ENCODE data around the gene TIMM8B. TPM values are rescaled to one million over a fixed set of nuclear protein-coding genes. Genes with fewer than 3 reads are reported as not detected.

TIMM8B gene
- total and polyA plus RNA-seq, 10 of the 15 experiments (the other 5 are each of a cell fraction or from before 2014, with no cell fraction given), result 64.9 to 271 (median 139) TPM

DNA sequence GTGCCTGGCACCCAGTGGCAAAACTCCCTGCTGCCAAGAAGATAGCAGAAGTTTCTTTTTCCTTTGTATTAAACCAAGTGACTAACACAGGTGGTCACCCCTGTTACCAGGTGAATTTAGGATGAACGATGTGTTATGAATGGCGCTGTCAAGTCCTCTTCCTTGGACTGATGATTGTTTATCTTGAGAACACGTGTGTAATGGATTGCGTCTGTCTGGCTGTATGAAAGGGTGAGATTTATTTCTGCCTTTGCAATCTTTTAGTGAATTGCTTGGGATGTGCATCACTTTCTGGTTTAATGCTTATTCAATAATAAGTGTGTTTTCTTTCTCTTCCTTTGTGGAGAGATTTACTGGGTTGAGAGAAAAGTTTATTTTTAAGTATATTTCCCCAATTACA, 36.6 kb upstream of the TIMM8B start:
- DNase-seq (ENCODE audit: low read depth, low spot score) (no peak), FAIRE-seq (no peak), ATAC-seq (no peak)
- RAD21 ChIA-PET (ENCODE audit: unreplicated experiment), result no interaction called here
- SMC1A ChIA-PET (ENCODE audit: uncharacterized antibody, unreplicated experiment), result interaction anchor here (1.2 kb wide), 1 partner anchor 10 kb away, joined by 4 read pairs; no protein-coding TSS in a partner anchor
- no peak overlapping the region for H3K27ac ChIP-seq (ENCODE audit: control insufficient read depth, insufficient read depth)
- POLR2A ChIA-PET, result interaction anchor here (0.6 kb wide), 1 partner anchor 9 kb away, joined by 3 read pairs; no protein-coding TSS in a partner anchor
- no TSS peak for BruUV-seq (replicated peaks)
- in situ Hi-C loops (cut with MboI) (no loop called here), intact Hi-C loops (cut with micrococcal nuclease; ENCODE audit: unreplicated experiment) (no loop called here)
- no peaks in the 10 kb centered on the region for H4K20me1 ChIP-seq (ENCODE audit: control insufficient read depth, insufficient read depth)
- H3K4me1 ChIP-seq (ENCODE audit: control insufficient read depth, insufficient read depth, low read length), result peaks cover 10% of the 10 kb centered on the region
- no peak overlapping the region for H3K9ac ChIP-seq (ENCODE audit: control insufficient read depth, insufficient read depth, low read length)
- CTCF ChIA-PET, result interaction anchor here (2.1 kb wide), 1 partner anchor 10 kb away, joined by 9 read pairs; no protein-coding TSS in a partner anchor
- H3K4me3 ChIP-seq, result no peak overlapping the region
- WGBS (ENCODE audit: insufficient coverage, insufficient replicate concordance, low lambda C conversion rate, missing lambda C conversion rate), result 96% methylated on average over 4 of the region's 4 CpGs
- H3K27me3 ChIP-seq (replicated peaks in 1 of 2; ENCODE audit: control insufficient read depth in 2 of 2, insufficient read depth in 2 of 2, low read length in 1 of 2), result no peaks in the 10 kb centered on the region
- H3K36me3 ChIP-seq (ENCODE audit: control insufficient read depth in 2 of 2, insufficient read depth in 2 of 2, low read length in 1 of 2), result no peaks in the 10 kb centered on the region
- no peaks in the 10 kb centered on the region for H3K79me2 ChIP-seq (ENCODE audit: control insufficient read depth, insufficient read depth, low read length)
- TF ChIP-seq IKZF1 (conservative IDR thresholded peaks at IDR 0.05), result no peak
- TF ChIP-seq, protein P1, sequence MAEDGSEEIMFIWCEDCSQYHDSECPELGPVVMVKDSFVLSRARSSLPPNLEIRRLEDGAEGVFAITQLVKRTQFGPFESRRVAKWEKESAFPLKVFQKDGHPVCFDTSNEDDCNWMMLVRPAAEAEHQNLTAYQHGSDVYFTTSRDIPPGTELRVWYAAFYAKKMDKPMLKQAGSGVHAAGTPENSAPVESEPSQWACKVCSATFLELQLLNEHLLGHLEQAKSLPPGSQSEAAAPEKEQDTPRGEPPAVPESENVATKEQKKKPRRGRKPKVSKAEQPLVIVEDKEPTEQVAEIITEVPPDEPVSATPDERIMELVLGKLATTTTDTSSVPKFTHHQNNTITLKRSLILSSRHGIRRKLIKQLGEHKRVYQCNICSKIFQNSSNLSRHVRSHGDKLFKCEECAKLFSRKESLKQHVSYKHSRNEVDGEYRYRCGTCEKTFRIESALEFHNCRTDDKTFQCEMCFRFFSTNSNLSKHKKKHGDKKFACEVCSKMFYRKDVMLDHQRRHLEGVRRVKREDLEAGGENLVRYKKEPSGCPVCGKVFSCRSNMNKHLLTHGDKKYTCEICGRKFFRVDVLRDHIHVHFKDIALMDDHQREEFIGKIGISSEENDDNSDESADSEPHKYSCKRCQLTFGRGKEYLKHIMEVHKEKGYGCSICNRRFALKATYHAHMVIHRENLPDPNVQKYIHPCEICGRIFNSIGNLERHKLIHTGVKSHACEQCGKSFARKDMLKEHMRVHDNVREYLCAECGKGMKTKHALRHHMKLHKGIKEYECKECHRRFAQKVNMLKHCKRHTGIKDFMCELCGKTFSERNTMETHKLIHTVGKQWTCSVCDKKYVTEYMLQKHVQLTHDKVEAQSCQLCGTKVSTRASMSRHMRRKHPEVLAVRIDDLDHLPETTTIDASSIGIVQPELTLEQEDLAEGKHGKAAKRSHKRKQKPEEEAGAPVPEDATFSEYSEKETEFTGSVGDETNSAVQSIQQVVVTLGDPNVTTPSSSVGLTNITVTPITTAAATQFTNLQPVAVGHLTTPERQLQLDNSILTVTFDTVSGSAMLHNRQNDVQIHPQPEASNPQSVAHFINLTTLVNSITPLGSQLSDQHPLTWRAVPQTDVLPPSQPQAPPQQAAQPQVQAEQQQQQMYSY (CRISPR knock-in tag; IDR thresholded peaks at IDR 0.05), result no peak
- TF ChIP-seq CEBPB (IDR thresholded peaks at IDR 0.05; ENCODE audit: borderline replicate concordance in 1 of 2, low read depth in 2 of 2, low read length in 2 of 2), result no peak
- TF ChIP-seq, protein P2, sequence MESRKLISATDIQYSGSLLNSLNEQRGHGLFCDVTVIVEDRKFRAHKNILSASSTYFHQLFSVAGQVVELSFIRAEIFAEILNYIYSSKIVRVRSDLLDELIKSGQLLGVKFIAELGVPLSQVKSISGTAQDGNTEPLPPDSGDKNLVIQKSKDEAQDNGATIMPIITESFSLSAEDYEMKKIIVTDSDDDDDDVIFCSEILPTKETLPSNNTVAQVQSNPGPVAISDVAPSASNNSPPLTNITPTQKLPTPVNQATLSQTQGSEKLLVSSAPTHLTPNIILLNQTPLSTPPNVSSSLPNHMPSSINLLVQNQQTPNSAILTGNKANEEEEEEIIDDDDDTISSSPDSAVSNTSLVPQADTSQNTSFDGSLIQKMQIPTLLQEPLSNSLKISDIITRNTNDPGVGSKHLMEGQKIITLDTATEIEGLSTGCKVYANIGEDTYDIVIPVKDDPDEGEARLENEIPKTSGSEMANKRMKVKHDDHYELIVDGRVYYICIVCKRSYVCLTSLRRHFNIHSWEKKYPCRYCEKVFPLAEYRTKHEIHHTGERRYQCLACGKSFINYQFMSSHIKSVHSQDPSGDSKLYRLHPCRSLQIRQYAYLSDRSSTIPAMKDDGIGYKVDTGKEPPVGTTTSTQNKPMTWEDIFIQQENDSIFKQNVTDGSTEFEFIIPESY (IDR thresholded peaks at IDR 0.05), result no peak
- TF ChIP-seq NFYA (IDR thresholded peaks at IDR 0.05; ENCODE audit: borderline replicate concordance, low read depth, low read length), result no peak
- TF ChIP-seq CHD4 (IDR thresholded peaks at IDR 0.05), result no peak
- TF ChIP-seq PKNOX1 (IDR thresholded peaks at IDR 0.05), result no peak
- no peak for TF ChIP-seq TCF7 (IDR thresholded peaks at IDR 0.05; ENCODE audit: borderline replicate concordance)
- TF ChIP-seq, protein P3, sequence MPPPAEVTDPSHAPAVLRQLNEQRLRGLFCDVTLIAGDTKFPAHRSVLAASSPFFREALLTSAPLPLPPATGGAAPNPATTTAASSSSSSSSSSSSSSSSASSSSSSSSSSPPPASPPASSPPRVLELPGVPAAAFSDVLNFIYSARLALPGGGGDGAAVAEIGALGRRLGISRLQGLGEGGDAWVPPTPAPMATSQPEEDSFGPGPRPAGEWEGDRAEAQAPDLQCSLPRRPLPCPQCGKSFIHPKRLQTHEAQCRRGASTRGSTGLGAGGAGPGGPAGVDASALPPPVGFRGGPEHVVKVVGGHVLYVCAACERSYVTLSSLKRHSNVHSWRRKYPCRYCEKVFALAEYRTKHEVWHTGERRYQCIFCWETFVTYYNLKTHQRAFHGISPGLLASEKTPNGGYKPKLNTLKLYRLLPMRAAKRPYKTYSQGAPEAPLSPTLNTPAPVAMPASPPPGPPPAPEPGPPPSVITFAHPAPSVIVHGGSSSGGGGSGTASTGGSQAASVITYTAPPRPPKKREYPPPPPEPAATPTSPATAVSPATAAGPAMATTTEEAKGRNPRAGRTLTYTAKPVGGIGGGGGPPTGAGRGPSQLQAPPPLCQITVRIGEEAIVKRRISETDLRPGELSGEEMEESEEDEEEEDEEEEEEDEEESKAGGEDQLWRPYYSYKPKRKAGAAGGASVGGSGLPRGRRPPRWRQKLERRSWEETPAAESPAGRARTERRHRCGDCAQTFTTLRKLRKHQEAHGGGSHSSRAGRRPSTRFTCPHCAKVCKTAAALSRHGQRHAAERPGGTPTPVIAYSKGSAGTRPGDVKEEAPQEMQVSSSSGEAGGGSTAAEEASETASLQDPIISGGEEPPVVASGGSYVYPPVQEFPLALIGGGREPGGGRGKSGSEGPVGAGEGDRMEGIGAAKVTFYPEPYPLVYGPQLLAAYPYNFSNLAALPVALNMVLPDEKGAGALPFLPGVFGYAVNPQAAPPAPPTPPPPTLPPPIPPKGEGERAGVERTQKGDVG (CRISPR knock-in tag; IDR thresholded peaks at IDR 0.05), result no peak
- TF ChIP-seq TBL1XR1 (IDR thresholded peaks at IDR 0.05; ENCODE audit: low read depth, low read length), result no peak
- TF ChIP-seq NFYB (IDR thresholded peaks at IDR 0.05; ENCODE audit: insufficient read depth, low read depth, low read length), result no peak
- H3K9me3 ChIP-seq (replicated peaks; ENCODE audit: control insufficient read depth, insufficient read depth, low read length), result no peaks in the 10 kb centered on the region; the same call in 2 of the 3 replicates
- H2AFZ ChIP-seq (ENCODE audit: control insufficient read depth, low read depth, low read length), result no peak overlapping the region
- no peak overlapping the region for H3K4me2 ChIP-seq (ENCODE audit: control insufficient read depth, insufficient read depth)
